CD4-positive, alpha-beta T cell (primary cell): ENCODE results near the gene PIBF1. TPM values are rescaled to one million over a fixed set of nuclear protein-coding genes. Genes with fewer than 3 reads are reported as not detected.

ENCODE experiments used
- ATAC-seq: fragments of 200-7000 bp; cut with Tn5 transposase; one replicate; pipeline ENCODE4 v1.10.0; 2022; ENCODE audit warnings: mild to moderate bottlenecking; ENCODE audit not compliant: poor library complexity
- CTCF ChIA-PET: fragments of 350-600 bp; sonication (Branson Sonifier 250); formaldehyde crosslinking; loops from one replicate; lab custom pipeline; 2021; ENCODE audit warnings: antibody characterized with exemption, inconsistent platforms; lab: Charles Lee
- POLR2A ChIA-PET: fragments of 350-600 bp; sonication (Branson Sonifier 250); formaldehyde crosslinking; loops from one replicate; lab custom pipeline; 2021; ENCODE audit warnings: antibody characterized with exemption, inconsistent platforms; lab: Charles Lee
- DNase-seq, 14 experiments: peaks; one replicate each; pipeline ENCODE4 v3.0.0-alpha.2; 2013 to 2020; ENCODE audit warnings: mixed read lengths in 2 of 14
- H3K27ac ChIP-seq, 2 donors: one replicate each; pipeline versions ENCODE4 v1.5.1 to v1.7.0; 2013; ENCODE audit warnings: low read length in 2 of 2, low read depth in 1 of 2, mild to moderate bottlenecking in 1 of 2
- H3K27me3 ChIP-seq, 2 experiments: 1 replicate in 1 of 2; 2 replicates in 1 of 2; pipeline versions ENCODE4 v1.6.1 to v1.7.0; 2013; ENCODE audit warnings: low read length in 2 of 2, control low read depth in 1 of 2, mild to moderate bottlenecking in 1 of 2, moderate library complexity in 1 of 2; ENCODE audit not compliant: insufficient read depth in 2 of 2, control insufficient read depth in 1 of 2
- H3K36me3 ChIP-seq: one replicate; pipeline ENCODE4 v1.6.1; 2013; ENCODE audit warnings: low read length, control low read depth; ENCODE audit not compliant: insufficient read depth
- H3K4me1 ChIP-seq: one replicate; pipeline ENCODE4 v1.6.1; 2013; ENCODE audit warnings: low read length, control low read depth; ENCODE audit not compliant: insufficient read depth
- H3K4me3 ChIP-seq: one replicate; pipeline ENCODE4 v1.5.1; 2013; ENCODE audit warnings: mild to moderate bottlenecking, low read length, moderate library complexity
- H3K9me3 ChIP-seq, 2 experiments: 1 replicate in 1 of 2; 2 replicates in 1 of 2; pipeline versions ENCODE4 v1.6.1 to v1.7.0; 2013; ENCODE audit warnings: low read length in 2 of 2, mild to moderate bottlenecking in 2 of 2, control low read depth in 1 of 2, moderate library complexity in 1 of 2; ENCODE audit not compliant: control insufficient read depth in 1 of 2, insufficient read depth in 1 of 2
- H3K27ac Mint-ChIP-seq: one replicate; pipeline ENCODE4 v1.8.0; 2020; ENCODE audit warnings: mixed read lengths
- H3K27me3 Mint-ChIP-seq: one replicate; pipeline ENCODE4 v1.8.0; 2021; ENCODE audit warnings: mixed read lengths
- H3K36me3 Mint-ChIP-seq: one replicate; pipeline ENCODE4 v1.8.0; 2021; ENCODE audit warnings: low read depth, mixed read lengths
- H3K4me1 Mint-ChIP-seq: one replicate; pipeline ENCODE4 v1.8.0; 2021; ENCODE audit warnings: low read depth, mixed read lengths
- H3K4me3 Mint-ChIP-seq: one replicate; pipeline ENCODE4 v1.8.0; 2020; ENCODE audit warnings: mild to moderate bottlenecking, mixed read lengths
- H3K9me3 Mint-ChIP-seq: one replicate; pipeline ENCODE4 v1.8.0; 2020; ENCODE audit warnings: mixed read lengths
- intact Hi-C, 2 experiments: fragments of 100-400 bp; cut with DNase I in 1 of 2; cut with micrococcal nuclease in 1 of 2; formaldehyde crosslinking; loops; one replicate each; pipeline versions ENCODE4 v1.15.1 to v1.9.0; 2023 to 2025; cut with DNase I, micrococcal nuclease
- total RNA-seq, 174 experiments: library from RNA in 2 of 174; stranded (reverse) in 2 of 174; gene quantifications; one replicate each; pipeline ENCODE4 v1.2.3 and lab custom pipeline; 2021 to 2026
- TF ChIP-seq, protein P1 (sequence below): fragments of 200-600 bp; IDR thresholded peaks from one replicate; pipeline ENCODE4 v1.8.0; 2022; ENCODE audit warnings: antibody characterized with exemption, mild to moderate bottlenecking

The PIBF1 gene
- total RNA-seq, 2 experiments from 2014 or later: 22.6 to 22.7 TPM

GRCh38 chr13:73057284-73058063, 275.5 kb downstream of the PIBF1 start:
- ChIA-PET CTCF (no interaction called here), POLR2A (interaction anchor here (0.7 to 2.6 kb wide), 4 partner anchors 156 to 708 kb away, joined by 3 to 13 read pairs (median 7); no protein-coding TSS in a partner anchor)
- no peak for DNase-seq
- Mint-ChIP-seq H3K27ac (no peak overlapping the region), H3K36me3 (peaks cover 8% of the 10 kb centered on the region), H3K4me3 (peak overlapping the region; percentile 96), H3K9me3 (no peaks in the 10 kb centered on the region), H3K27me3 (peaks cover 32% of the 10 kb centered on the region), H3K4me1 (peaks cover 22% of the 10 kb centered on the region)
- Histone ChIP-seq H3K4me3 (no peak overlapping the region), H3K4me1 (peaks cover 17% of the 10 kb centered on the region), H3K27ac (no peak overlapping the region), H3K36me3 (no peaks in the 10 kb centered on the region), H3K9me3 (no peaks in the 10 kb centered on the region), H3K27me3 (peaks cover 6 to 26% of the 10 kb centered on the region in 2 experiments)
- intact Hi-C loops: loop anchor here (2.0 to 10.0 kb wide), 4 partner anchors 457 to 655 kb away; no protein-coding TSS in a partner anchor
- TF ChIP-seq, protein P1, sequence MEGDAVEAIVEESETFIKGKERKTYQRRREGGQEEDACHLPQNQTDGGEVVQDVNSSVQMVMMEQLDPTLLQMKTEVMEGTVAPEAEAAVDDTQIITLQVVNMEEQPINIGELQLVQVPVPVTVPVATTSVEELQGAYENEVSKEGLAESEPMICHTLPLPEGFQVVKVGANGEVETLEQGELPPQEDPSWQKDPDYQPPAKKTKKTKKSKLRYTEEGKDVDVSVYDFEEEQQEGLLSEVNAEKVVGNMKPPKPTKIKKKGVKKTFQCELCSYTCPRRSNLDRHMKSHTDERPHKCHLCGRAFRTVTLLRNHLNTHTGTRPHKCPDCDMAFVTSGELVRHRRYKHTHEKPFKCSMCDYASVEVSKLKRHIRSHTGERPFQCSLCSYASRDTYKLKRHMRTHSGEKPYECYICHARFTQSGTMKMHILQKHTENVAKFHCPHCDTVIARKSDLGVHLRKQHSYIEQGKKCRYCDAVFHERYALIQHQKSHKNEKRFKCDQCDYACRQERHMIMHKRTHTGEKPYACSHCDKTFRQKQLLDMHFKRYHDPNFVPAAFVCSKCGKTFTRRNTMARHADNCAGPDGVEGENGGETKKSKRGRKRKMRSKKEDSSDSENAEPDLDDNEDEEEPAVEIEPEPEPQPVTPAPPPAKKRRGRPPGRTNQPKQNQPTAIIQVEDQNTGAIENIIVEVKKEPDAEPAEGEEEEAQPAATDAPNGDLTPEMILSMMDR: no peak
- no peak for ATAC-seq

GRCh38 chr13:73058064-73058313, 276.1 kb downstream of the PIBF1 start:
- TF ChIP-seq, protein P1: no peak

GRCh38 chr13:73058432-73058735, 276.5 kb downstream of the PIBF1 start:
- intact Hi-C loops: loop anchor here (2.0 to 10.0 kb wide), 4 partner anchors 456 to 654 kb away; no protein-coding TSS in a partner anchor
- Mint-ChIP-seq H3K9me3 (no peaks in the 10 kb centered on the region), H3K36me3 (peaks cover 8% of the 10 kb centered on the region), H3K27ac (peak overlapping the region; percentile 75), H3K27me3 (peaks cover 32% of the 10 kb centered on the region), H3K4me1 (peaks cover 22% of the 10 kb centered on the region), H3K4me3 (peak overlapping the region; percentile 96)
- CTCF ChIA-PET: no interaction called here
- ATAC-seq: peak; percentile 12
- TF ChIP-seq, protein P1: no peak
- POLR2A ChIA-PET: interaction anchor here (0.6 to 2.6 kb wide), 10 partner anchors 13 to 707 kb away, joined by 3 to 13 read pairs (median 3); no protein-coding TSS in a partner anchor
- DNase-seq: no peak
- Histone ChIP-seq H3K9me3 (no peaks in the 10 kb centered on the region), H3K4me3 (peak overlapping the region; percentile 59), H3K27ac (no peak overlapping the region), H3K27me3 (peaks cover 6 to 26% of the 10 kb centered on the region in 2 experiments), H3K4me1 (peaks cover 17% of the 10 kb centered on the region), H3K36me3 (no peaks in the 10 kb centered on the region)

More at GRCh38 chr13:73058064-73058313, 276.1 kb downstream of the PIBF1 start:
- Mint-ChIP-seq H3K4me3 (peak overlapping the region; percentile 96), H3K36me3 (peaks cover 8% of the 10 kb centered on the region), H3K4me1 (peaks cover 22% of the 10 kb centered on the region), H3K27ac (peak overlapping the region; percentile 75), H3K27me3 (peaks cover 32% of the 10 kb centered on the region), H3K9me3 (no peaks in the 10 kb centered on the region)
- H3K4me1 ChIP-seq: peaks cover 17% of the 10 kb centered on the region
- peak overlapping the region; percentile 59 for H3K4me3 ChIP-seq
- intact Hi-C loops: loop anchor here (2.0 to 10.0 kb wide), 4 partner anchors 457 to 654 kb away; no protein-coding TSS in a partner anchor
- no peak for ATAC-seq
- ChIA-PET CTCF (no interaction called here), POLR2A (interaction anchor here (0.6 to 2.6 kb wide), 10 partner anchors 13 to 708 kb away, joined by 3 to 13 read pairs (median 3); no protein-coding TSS in a partner anchor)
- no peaks in the 10 kb centered on the region for H3K36me3 ChIP-seq
- H3K27ac ChIP-seq: no peak overlapping the region
- DNase-seq: no peak
- H3K9me3 ChIP-seq: no peaks in the 10 kb centered on the region
- peaks cover 6 to 26% of the 10 kb centered on the region in 2 experiments for H3K27me3 ChIP-seq
